DMS114 treated with DMSO at 0.1 percent for 48 hours (cell line): Measurements from ENCODE around the gene POLR3A.

Experiments used
- DNase-seq: peaks from one replicate; lab custom pipeline; 2025; ENCODE audit not compliant: unreplicated experiment; lab: John Stamatoyannopoulos, UW

The POLR3A gene

GRCh38 chr10:77981281-77981680, 48.0 kb downstream of the POLR3A start:
- no peak for DNase-seq

GRCh38 chr10:77979221-77979620, 50.1 kb downstream of the POLR3A start:
- no peak for DNase-seq

GRCh38 chr10:77978360-77978759, 51.0 kb downstream of the POLR3A start:
- no peak for DNase-seq

GRCh38 chr10:77977934-77978333, 51.4 kb downstream of the POLR3A start:
- DNase-seq = no peak

- no peak for DNase-seq
Observed at GRCh38 chr10:77977016-77977415, 52.3 kb downstream of the POLR3A start.

- DNase-seq = no peak
Observed at GRCh38 chr10:77975086-77975666, 54.1 kb downstream of the POLR3A start.

- DNase-seq = no peak
Observed at GRCh38 chr10:77974396-77975074, 54.8 kb downstream of the POLR3A start.

GRCh38 chr10:77973276-77973675, 56.0 kb downstream of the POLR3A start:
- no peak for DNase-seq

- DNase-seq = no peak
Observed at GRCh38 chr10:77972148-77972547, 57.2 kb downstream of the POLR3A start.

- DNase-seq = no peak
Observed at GRCh38 chr10:77971804-77972144, 57.5 kb downstream of the POLR3A start.

GRCh38 chr10:77970869-77971803, 58.2 kb downstream of the POLR3A start:
- no peak for DNase-seq

- no peak for DNase-seq
Observed at GRCh38 chr10:77969114-77969513, 60.2 kb downstream of the POLR3A start.

GRCh38 chr10:77967611-77968022, 61.7 kb downstream of the POLR3A start:
- no peak for DNase-seq

GRCh38 chr10:77965294-77965693, 64.0 kb downstream of the POLR3A start:
- no peak for DNase-seq

GRCh38 chr10:77964811-77965210, 64.5 kb downstream of the POLR3A start:
- no peak for DNase-seq

- DNase-seq = no peak
Observed at GRCh38 chr10:77963901-77964300, 65.4 kb downstream of the POLR3A start.

GRCh38 chr10:77962350-77963146, 66.8 kb downstream of the POLR3A start:
- no peak for DNase-seq

- DNase-seq = no peak
Observed at GRCh38 chr10:77961668-77962067, 67.6 kb downstream of the POLR3A start.

- DNase-seq = no peak
Observed at GRCh38 chr10:77960829-77961329, 68.4 kb downstream of the POLR3A start.

GRCh38 chr10:77959887-77960455, 69.3 kb downstream of the POLR3A start:
- DNase-seq = no peak

GRCh38 chr10:77959384-77959783, 69.9 kb downstream of the POLR3A start:
- DNase-seq = no peak
